ENCODE results near the gene BPIFB4.
A peak's percentile ranks its signal among the peaks of the same experiment; 100 is the strongest.

Gene BPIFB4

GRCh38 chr20:33063271-33063670 lies 16.2 kb upstream of the BPIFB4 start:
- ChIA-PET POLR2A (ENCODE audit: low non-redundant PET) (no interaction called here), CTCF (interaction anchor here (0.5 kb wide), 1 partner anchor 44 kb away, joined by 3 read pairs; no protein-coding TSS in a partner anchor)
- no peak for TF ChIP-seq CTCF (conservative IDR thresholded peaks at IDR 0.05; ENCODE audit: low read depth)
- no peak for DNase-seq (ENCODE audit: low spot score)
- no peak overlapping the region for H3K27ac ChIP-seq

- ChIA-PET POLR2A (ENCODE audit: low non-redundant PET) (no interaction called here), CTCF (no interaction called here)
- H3K27ac ChIP-seq, result no peak overlapping the region
- TF ChIP-seq CTCF (conservative IDR thresholded peaks at IDR 0.05; ENCODE audit: low read depth), result no peak
- DNase-seq (ENCODE audit: low spot score), result no peak
Measured at GRCh38 chr20:33064572-33065287, 14.7 kb upstream of the BPIFB4 start.

- no peak overlapping the region for H3K27ac ChIP-seq
- TF ChIP-seq CTCF (conservative IDR thresholded peaks at IDR 0.05; ENCODE audit: low read depth), result no peak
- DNase-seq (ENCODE audit: low spot score), result peak; percentile 77
- ChIA-PET POLR2A (ENCODE audit: low non-redundant PET) (no interaction called here), CTCF (no interaction called here)
Measured at GRCh38 chr20:33065785-33066184, 13.7 kb upstream of the BPIFB4 start.

GRCh38 chr20:33067806-33068205 lies 11.6 kb upstream of the BPIFB4 start:
- POLR2A ChIA-PET (ENCODE audit: low non-redundant PET), result no interaction called here
- no peak overlapping the region for H3K27ac ChIP-seq
- TF ChIP-seq CTCF (conservative IDR thresholded peaks at IDR 0.05; ENCODE audit: low read depth), result no peak
- DNase-seq (ENCODE audit: low spot score), result no peak
- CTCF ChIA-PET, result interaction anchor here (0.6 to 1.5 kb wide), 3 partner anchors 8 to 46 kb away, joined by 3 to 8 read pairs (median 4); no protein-coding TSS in a partner anchor

GRCh38 chr20:33068251-33068939 lies 11.0 kb upstream of the BPIFB4 start:
- POLR2A ChIA-PET (ENCODE audit: low non-redundant PET), result no interaction called here
- DNase-seq (ENCODE audit: low spot score), result no peak
- H3K27ac ChIP-seq, result no peak overlapping the region
- TF ChIP-seq CTCF (conservative IDR thresholded peaks at IDR 0.05; ENCODE audit: low read depth), result no peak
- CTCF ChIA-PET, result interaction anchor here (0.5 to 0.6 kb wide), 2 partner anchors 40 to 122 kb away, joined by 3 to 5 read pairs; no protein-coding TSS in a partner anchor

GRCh38 chr20:33069673-33070072 lies 9.8 kb upstream of the BPIFB4 start:
- CTCF ChIA-PET, result interaction anchor here (1.2 kb wide), 2 partner anchors 9 to 167 kb away, joined by 3 read pairs; no protein-coding TSS in a partner anchor
- POLR2A ChIA-PET (ENCODE audit: low non-redundant PET), result no interaction called here
- H3K27ac ChIP-seq, result no peak overlapping the region
- DNase-seq (ENCODE audit: low spot score), result no peak
- no peak for TF ChIP-seq CTCF (conservative IDR thresholded peaks at IDR 0.05; ENCODE audit: low read depth)

All from RWPE1 (cell line).